ENCODE measurements around the gene DYNC2I2.

GRCh38 chr9:128619779-128620178, 36.9 kb downstream of the DYNC2I2 start:
- no peak for TF ChIP-seq CTCF (IDR thresholded peaks at IDR 0.05)
- no peak for TF ChIP-seq POLR2A (IDR thresholded peaks at IDR 0.05)

All from uterus (tissue), 2 donors.